ENCODE data around the gene TESK2.

GRCh38 chr1:45345014-45345413 is 145.9 kb downstream of the TESK2 start:
- TF ChIP-seq CREB1 (IDR thresholded peaks at IDR 0.05; ENCODE audit: low read depth) (no peak), TAF1 (IDR thresholded peaks at IDR 0.05; ENCODE audit: low read depth) (no peak), RAD21 (IDR thresholded peaks at IDR 0.05; ENCODE audit: low read depth) (no peak)
- TF ChIP-seq, protein P1, sequence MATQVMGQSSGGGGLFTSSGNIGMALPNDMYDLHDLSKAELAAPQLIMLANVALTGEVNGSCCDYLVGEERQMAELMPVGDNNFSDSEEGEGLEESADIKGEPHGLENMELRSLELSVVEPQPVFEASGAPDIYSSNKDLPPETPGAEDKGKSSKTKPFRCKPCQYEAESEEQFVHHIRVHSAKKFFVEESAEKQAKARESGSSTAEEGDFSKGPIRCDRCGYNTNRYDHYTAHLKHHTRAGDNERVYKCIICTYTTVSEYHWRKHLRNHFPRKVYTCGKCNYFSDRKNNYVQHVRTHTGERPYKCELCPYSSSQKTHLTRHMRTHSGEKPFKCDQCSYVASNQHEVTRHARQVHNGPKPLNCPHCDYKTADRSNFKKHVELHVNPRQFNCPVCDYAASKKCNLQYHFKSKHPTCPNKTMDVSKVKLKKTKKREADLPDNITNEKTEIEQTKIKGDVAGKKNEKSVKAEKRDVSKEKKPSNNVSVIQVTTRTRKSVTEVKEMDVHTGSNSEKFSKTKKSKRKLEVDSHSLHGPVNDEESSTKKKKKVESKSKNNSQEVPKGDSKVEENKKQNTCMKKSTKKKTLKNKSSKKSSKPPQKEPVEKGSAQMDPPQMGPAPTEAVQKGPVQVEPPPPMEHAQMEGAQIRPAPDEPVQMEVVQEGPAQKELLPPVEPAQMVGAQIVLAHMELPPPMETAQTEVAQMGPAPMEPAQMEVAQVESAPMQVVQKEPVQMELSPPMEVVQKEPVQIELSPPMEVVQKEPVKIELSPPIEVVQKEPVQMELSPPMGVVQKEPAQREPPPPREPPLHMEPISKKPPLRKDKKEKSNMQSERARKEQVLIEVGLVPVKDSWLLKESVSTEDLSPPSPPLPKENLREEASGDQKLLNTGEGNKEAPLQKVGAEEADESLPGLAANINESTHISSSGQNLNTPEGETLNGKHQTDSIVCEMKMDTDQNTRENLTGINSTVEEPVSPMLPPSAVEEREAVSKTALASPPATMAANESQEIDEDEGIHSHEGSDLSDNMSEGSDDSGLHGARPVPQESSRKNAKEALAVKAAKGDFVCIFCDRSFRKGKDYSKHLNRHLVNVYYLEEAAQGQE (IDR thresholded peaks at IDR 0.05; ENCODE audit: low read depth) = no peak

All from Ishikawa (cell line).